Medulla oblongata (tissue), 1 donor: ENCODE measurements around the gene ABCD1.
"Not testable (repeated sequence)": the region's sequence is repeated elsewhere in the genome, so short reads cannot be mapped to it uniquely, and the experiment has no call there.

Source experiments
- DNase-seq: peaks from one replicate; pipeline ENCODE4 v3.0.0-alpha.2; 2015; ENCODE audit errors: extremely low spot score

The ABCD1 gene

DNA sequence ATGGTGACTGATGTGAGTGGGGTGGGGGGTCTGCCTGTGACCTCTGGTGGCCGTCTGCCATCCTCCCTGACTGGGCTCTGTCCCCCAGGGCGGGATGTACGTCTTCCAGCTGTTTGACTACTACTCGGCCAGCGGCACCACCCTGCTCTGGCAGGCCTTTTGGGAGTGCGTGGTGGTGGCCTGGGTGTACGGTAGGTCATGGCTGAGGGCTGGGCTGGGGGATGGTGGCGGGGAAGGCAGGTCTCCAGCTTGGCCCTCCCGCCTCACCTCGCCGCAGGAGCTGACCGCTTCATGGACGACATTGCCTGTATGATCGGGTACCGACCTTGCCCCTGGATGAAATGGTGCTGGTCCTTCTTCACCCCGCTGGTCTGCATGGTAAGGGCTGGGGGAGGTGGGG is 30.4 kb upstream of the ABCD1 start:
- not testable (repeated sequence) for DNase-seq

DNA sequence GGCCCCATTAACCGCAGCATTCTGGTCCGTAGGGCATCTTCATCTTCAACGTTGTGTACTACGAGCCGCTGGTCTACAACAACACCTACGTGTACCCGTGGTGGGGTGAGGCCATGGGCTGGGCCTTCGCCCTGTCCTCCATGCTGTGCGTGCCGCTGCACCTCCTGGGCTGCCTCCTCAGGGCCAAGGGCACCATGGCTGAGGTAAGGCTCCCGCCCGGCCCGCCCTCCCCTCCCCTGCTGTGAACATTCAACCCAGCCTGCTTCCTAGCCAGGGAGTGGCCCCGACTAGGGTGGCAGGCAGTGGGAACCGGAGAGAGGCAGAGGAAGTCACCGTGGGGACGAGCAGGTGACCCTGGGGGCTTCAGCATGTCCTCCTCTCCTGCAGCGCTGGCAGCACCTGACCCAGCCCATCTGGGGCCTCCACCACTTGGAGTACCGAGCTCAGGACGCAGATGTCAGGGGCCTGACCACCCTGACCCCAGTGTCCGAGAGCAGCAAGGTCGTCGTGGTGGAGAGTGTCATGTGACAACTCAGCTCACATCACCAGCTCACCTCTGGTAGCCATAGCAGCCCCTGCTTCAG is 29.9 kb upstream of the ABCD1 start:
- no peak for DNase-seq

DNA sequence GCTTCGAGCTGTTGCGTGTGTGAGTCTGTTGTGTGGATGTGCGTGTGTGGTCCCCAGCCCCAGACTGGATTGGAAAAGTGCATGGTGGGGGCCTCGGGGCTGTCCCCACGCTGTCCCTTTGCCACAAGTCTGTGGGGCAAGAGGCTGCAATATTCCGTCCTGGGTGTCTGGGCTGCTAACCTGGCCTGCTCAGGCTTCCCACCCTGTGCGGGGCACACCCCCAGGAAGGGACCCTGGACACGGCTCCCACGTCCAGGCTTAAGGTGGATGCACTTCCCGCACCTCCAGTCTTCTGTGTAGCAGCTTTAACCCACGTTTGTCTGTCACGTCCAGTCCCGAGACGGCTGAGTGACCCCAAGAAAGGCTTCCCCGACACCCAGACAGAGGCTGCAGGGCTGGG is 28.6 kb upstream of the ABCD1 start:
- DNase-seq, result no peak

- DNase-seq, result not testable (repeated sequence)
Observed at GRCh38 chrX:153696538-153696937, 28.1 kb upstream of the ABCD1 start.

DNA sequence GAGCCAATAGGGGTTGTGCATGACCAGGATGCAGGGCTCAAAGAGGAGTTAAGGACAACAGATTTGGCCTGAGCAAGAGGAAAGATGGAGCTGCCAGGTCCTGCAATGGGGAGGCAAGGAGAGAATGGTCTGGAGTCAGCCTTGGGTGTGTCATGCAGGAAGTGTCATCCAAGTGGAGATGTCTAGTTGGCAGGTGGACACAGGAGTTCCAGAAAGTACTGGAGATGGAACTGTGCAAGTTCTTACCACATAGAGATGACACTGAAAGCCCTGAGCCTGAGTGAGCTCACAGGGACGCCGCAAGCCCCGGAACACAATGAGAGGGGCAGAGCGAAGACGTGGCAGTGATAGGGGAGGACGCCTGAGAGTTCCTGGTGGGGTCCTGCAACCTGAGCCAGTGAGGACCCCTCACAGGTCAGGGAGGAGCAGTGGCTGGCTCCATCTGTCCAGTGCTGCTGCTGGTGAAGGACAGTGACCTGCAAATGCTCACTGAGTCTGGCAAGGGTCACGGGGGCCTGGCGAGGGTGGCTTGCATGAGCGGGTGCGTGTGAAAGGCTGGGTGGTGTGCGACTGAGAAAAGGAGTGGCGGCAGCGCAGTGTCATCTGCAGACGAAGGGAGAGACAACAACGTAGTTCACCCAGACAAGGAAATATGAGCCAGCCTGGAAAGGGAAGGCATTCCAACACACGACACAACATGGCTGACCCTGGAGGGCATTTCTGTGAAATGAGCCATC is 27.5 kb upstream of the ABCD1 start:
- DNase-seq, result not testable (repeated sequence)

- no peak for DNase-seq
Observed at GRCh38 chrX:153697924-153698865, 26.5 kb upstream of the ABCD1 start.

DNA sequence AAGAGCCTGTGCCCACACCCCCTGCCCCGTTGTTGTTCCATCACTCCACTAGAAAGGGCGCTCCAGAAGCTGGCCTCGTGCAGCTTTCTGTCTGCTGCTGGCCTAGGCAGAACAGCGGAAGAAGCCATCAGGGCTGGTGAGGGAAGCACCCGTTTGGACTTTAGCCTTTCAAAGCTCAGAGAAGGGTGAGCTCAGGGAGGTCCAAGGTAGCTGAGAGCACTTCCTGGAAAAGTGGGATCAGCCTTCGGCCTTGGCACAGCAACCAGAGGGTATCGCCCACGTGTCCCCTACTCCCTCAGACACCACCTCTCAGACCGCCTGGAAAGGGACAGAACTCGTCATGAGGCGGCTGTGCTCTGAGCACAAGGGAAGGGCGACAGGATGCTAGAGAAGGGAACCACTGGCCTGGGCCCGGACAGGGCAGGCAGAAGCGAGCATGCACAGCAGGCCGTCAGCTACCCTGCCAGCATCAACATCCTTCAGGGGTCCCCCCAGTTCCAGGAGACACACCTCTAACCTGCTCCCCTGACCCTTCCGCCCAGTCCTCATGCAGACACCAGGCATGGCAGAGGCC is 25.4 kb upstream of the ABCD1 start:
- not testable (repeated sequence) for DNase-seq

DNA sequence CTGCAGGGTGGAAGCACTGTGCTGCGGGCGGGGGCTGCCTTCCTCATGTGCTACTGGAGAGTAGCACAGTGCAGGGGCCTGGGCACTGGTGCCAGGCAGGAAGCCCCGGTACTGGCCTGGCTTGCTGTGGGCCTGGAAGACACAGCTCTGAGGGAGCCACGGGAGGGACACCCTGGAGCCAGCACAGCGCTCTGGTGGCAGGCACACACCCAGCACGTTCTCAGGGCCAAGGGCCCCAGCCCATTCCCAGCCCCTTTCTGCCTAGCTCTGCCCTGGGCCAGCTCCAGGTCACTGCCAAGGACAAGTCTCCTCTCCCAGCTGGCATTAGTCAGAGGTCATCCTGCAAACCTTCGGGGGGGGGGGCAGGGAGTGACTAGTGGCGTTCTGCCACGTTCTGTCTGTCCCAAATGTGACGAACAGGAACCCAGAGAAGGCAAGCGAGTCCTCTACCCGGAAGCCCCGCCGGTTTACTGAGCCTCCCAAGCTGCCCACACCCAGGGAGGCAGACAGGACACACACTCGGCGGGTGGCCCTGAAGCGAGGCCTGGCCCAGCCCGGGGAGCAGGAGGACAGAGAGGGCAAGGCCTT is 24.8 kb upstream of the ABCD1 start:
- not testable (repeated sequence) for DNase-seq

- no peak for DNase-seq
Observed at GRCh38 chrX:153700376-153700945, 24.2 kb upstream of the ABCD1 start.

GRCh38 chrX:153700967-153701366 is 23.7 kb upstream of the ABCD1 start:
- DNase-seq, result no peak

- no peak for DNase-seq
Observed at GRCh38 chrX:153701706-153702105, 22.9 kb upstream of the ABCD1 start.

DNA sequence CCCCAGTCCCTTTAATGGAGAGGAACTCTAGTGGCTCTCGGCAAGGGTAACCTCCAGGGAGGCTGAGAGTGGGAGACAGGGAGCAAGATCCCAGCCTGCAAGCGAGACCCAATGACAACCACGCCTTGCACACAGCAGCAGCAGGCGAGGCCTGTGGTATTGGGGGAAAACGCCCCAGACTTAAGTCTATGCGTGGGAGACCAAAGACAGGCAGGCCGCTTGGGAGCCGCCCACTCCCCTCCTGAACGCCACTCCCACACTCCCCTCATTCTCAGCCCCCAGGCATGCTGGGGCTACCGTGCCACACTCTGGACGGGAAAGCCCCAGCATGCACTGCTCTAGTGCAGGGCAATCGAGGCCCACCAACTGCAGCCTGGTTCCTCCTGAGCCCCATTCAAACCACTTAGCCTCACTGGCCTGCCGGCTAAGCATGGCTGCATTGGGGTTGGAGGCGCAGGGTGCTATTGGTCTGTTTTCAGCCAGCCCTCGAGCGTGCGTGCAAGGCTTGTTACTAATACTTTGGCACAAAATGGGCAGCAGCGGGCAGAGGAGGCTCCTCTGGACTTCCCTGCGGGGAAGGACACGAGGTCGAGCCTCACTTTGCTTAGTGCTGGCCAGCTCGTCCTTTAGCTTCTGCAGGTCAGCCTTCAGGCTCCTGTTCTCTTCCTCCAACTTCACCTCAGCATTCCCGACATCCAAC is 22.2 kb upstream of the ABCD1 start:
- no peak for DNase-seq

DNA sequence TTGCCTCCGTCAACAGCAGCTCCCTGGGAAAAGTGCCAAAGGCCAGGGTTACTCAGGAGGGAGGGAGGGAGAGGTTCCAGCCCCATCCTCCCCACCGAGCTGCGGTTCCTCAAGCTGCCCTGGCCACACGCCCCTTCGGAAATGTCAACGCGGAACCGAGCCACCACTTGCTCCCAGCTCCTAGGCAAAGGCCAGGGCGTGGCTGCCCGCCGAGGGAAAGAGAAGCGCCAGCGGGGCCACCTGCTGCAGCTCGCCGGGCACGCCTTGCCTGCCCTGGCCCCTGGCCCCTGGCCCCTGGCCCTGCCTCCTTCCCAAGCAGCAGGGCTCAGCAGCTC is 21.7 kb upstream of the ABCD1 start:
- DNase-seq, result no peak

- DNase-seq, result no peak
Observed at GRCh38 chrX:153704021-153704526, 20.6 kb upstream of the ABCD1 start.

GRCh38 chrX:153704631-153705402 is 19.8 kb upstream of the ABCD1 start:
- not testable (repeated sequence) for DNase-seq

GRCh38 chrX:153705403-153706060 is 19.1 kb upstream of the ABCD1 start:
- DNase-seq, result not testable (repeated sequence)

- no peak for DNase-seq
Observed at GRCh38 chrX:153706799-153707198, 17.9 kb upstream of the ABCD1 start.

GRCh38 chrX:153707406-153707805 is 17.2 kb upstream of the ABCD1 start:
- DNase-seq, result no peak

- DNase-seq, result peak; percentile 66
Observed at GRCh38 chrX:153708415-153708814, 16.2 kb upstream of the ABCD1 start.
